OCI-LY7 (cell line): ENCODE data around the gene ELMO1. TPM values are rescaled to one million over a fixed set of nuclear protein-coding genes. Genes with fewer than 3 reads are reported as not detected.

Experiments used
- BruUV-seq: library from RNA; stranded (reverse); fragments of 400-500 nt; replicated peaks from 2 replicates; lab custom pipeline; 2021; lab: Mats Ljungman, UMichigan
- CTCF ChIA-PET: fragments of 300-600 bp; sonication (Branson Sonifier 250); formaldehyde crosslinking; loops from one replicate; lab custom pipeline; 2022; ENCODE audit warnings: antibody characterized with exemption; ENCODE audit not compliant: unreplicated experiment; lab: Charles Lee
- POLR2A ChIA-PET: fragments of 300-600 bp; sonication (Branson Sonifier 250); formaldehyde crosslinking; loops from one replicate; lab custom pipeline; 2022; ENCODE audit warnings: antibody characterized with exemption; lab: Charles Lee
- DNase-seq: peaks from one replicate; pipeline ENCODE4 v3.0.0-alpha.2; 2015; ENCODE audit warnings: low spot score
- H2AFZ ChIP-seq: fragments of 200-600 bp; sonication (generic), shearing (Covaris generic); 2 replicates; pipeline ENCODE4 v1.6.1; 2014; ENCODE audit warnings: mild to moderate bottlenecking, antibody characterized with exemption, low read length, moderate library complexity
- H3K27ac ChIP-seq: fragments of 200-600 bp; sonication (generic); 2 replicates; pipeline ENCODE4 v1.5.1; 2014; ENCODE audit warnings: mixed run types, low read depth, mild to moderate bottlenecking, moderate library complexity, low read length, inconsistent platforms; ENCODE audit not compliant: poor library complexity, severe bottlenecking
- H3K36me3 ChIP-seq: fragments of 200-600 bp; sonication (generic); 2 replicates; pipeline ENCODE4 v1.6.1; 2014; ENCODE audit warnings: mild to moderate bottlenecking, antibody characterized with exemption, low read length, moderate library complexity, mixed read lengths; ENCODE audit not compliant: insufficient read depth
- H3K4me1 ChIP-seq: fragments of 200-600 bp; sonication (generic); 2 replicates; pipeline ENCODE4 v1.5.1; 2014; ENCODE audit warnings: mild to moderate bottlenecking, low read length; ENCODE audit not compliant: insufficient read depth, poor library complexity, severe bottlenecking
- H3K4me2 ChIP-seq: fragments of 200-600 bp; sonication (generic); 2 replicates; pipeline ENCODE4 v1.6.1; 2014; ENCODE audit warnings: mild to moderate bottlenecking, low read length
- H3K4me3 ChIP-seq: fragments of 200-600 bp; sonication (generic); 2 replicates; pipeline ENCODE4 v1.5.1; 2014; ENCODE audit warnings: mild to moderate bottlenecking, low read depth, low read length; ENCODE audit not compliant: poor library complexity, severe bottlenecking
- H3K79me2 ChIP-seq: fragments of 200-600 bp; sonication (generic); 2 replicates; pipeline ENCODE4 v1.6.1; 2016; ENCODE audit warnings: low read depth, mild to moderate bottlenecking, low read length, moderate library complexity, mixed read lengths; ENCODE audit not compliant: insufficient read depth
- H3K9me2 ChIP-seq: fragments of 200-600 bp; sonication (generic); 2 replicates; pipeline ENCODE4 v1.6.1; 2016; ENCODE audit warnings: mild to moderate bottlenecking, low read length, mixed read lengths; ENCODE audit not compliant: insufficient read depth
- H3K9me3 ChIP-seq: fragments of 200-600 bp; sonication (generic); 2 replicates; pipeline ENCODE4 v1.6.1; 2014; ENCODE audit warnings: mild to moderate bottlenecking, mixed run types, low read length, mixed read lengths
- H4K20me1 ChIP-seq: fragments of 200-600 bp; sonication (generic); 2 replicates; pipeline ENCODE4 v1.6.1; 2014; ENCODE audit warnings: mild to moderate bottlenecking, antibody characterized with exemption, low read length, moderate library complexity, mixed read lengths; ENCODE audit not compliant: insufficient read depth
- CTCF ChIP-seq: fragments of 200-600 bp; sonication (generic); conservative IDR thresholded peaks from 2 replicates; pipeline ENCODE4 v1.5.1; 2014; ENCODE audit warnings: mild to moderate bottlenecking, antibody characterized with exemption, low read length, moderate library complexity, mixed read lengths
- EZH2phosphoT487 ChIP-seq: fragments of 200-600 bp; sonication (generic); IDR thresholded peaks from 2 replicates; pipeline ENCODE4 v1.6.1; 2018; ENCODE audit warnings: low read depth, borderline replicate concordance, mild to moderate bottlenecking, mixed run types, antibody characterized with exemption, low read length, moderate library complexity, mixed read lengths
- intact Hi-C: fragments of 100-400 bp; cut with micrococcal nuclease; formaldehyde crosslinking; loops from one replicate; pipeline ENCODE4 v1.10.0; 2022; ENCODE audit not compliant: unreplicated experiment
- total RNA-seq, 2 experiments: library from RNA; depleted of rRNA in 1 of 2; stranded (reverse); fragments of >200 nt in 1 of 2; shearing (Covaris generic) in 1 of 2; gene quantifications; 2 replicates each; pipeline ENCODE4 v1.2.3, GENCODE V29; 2014 to 2022

The ELMO1 gene
- total RNA-seq, 2 experiments from 2014 or later, result 101 to 103 TPM

- ChIA-PET CTCF (no interaction called here), POLR2A (interaction anchor here (0.7 to 2.2 kb wide), 2 partner anchors 15 to 771 kb away, joined by 3 to 6 read pairs; no protein-coding TSS in a partner anchor)
These were observed 441.4 kb downstream of the ELMO1 start for GRCh38 chr7:37007268-37007667.

GRCh38 chr7:37006764-37007163 lies 441.9 kb downstream of the ELMO1 start:
- CTCF ChIA-PET, result no interaction called here
- POLR2A ChIA-PET, result interaction anchor here (0.7 kb wide), 1 partner anchor 771 kb away, joined by 3 read pairs; no protein-coding TSS in a partner anchor

More at GRCh38 chr7:37007268-37007667, 441.4 kb downstream of the ELMO1 start:
- H3K9me3 ChIP-seq, result no peaks in the 10 kb centered on the region
- no peak overlapping the region for H3K4me2 ChIP-seq
- no TSS peak for BruUV-seq
- H2AFZ ChIP-seq, result no peak overlapping the region
- H3K36me3 ChIP-seq, result peaks cover 34% of the 10 kb centered on the region
- DNase-seq, result no peak
- no peaks in the 10 kb centered on the region for H3K4me1 ChIP-seq
- H3K79me2 ChIP-seq, result no peaks in the 10 kb centered on the region
- no peak overlapping the region for H3K27ac ChIP-seq
- intact Hi-C loops, result no loop called here
- no peak overlapping the region for H3K4me3 ChIP-seq
- no peaks in the 10 kb centered on the region for H3K9me2 ChIP-seq
- no peaks in the 10 kb centered on the region for H4K20me1 ChIP-seq
- TF ChIP-seq CTCF, result no peak
- no peak for TF ChIP-seq EZH2phosphoT487

More at GRCh38 chr7:37006764-37007163, 441.9 kb downstream of the ELMO1 start:
- H3K4me3 ChIP-seq, result no peak overlapping the region
- no peaks in the 10 kb centered on the region for H4K20me1 ChIP-seq
- no peaks in the 10 kb centered on the region for H3K9me3 ChIP-seq
- H2AFZ ChIP-seq, result no peak overlapping the region
- no peak overlapping the region for H3K27ac ChIP-seq
- peaks cover 37% of the 10 kb centered on the region for H3K36me3 ChIP-seq
- intact Hi-C loops, result no loop called here
- no peak for DNase-seq
- H3K4me1 ChIP-seq, result no peaks in the 10 kb centered on the region
- no peak overlapping the region for H3K4me2 ChIP-seq
- no peaks in the 10 kb centered on the region for H3K79me2 ChIP-seq
- no TSS peak for BruUV-seq
- TF ChIP-seq EZH2phosphoT487, result no peak
- TF ChIP-seq CTCF, result no peak
- no peaks in the 10 kb centered on the region for H3K9me2 ChIP-seq
